Muscle of back (tissue), 11 donors: ENCODE data around the gene PODXL2. TPM values are rescaled to one million over a fixed set of nuclear protein-coding genes. Genes with fewer than 3 reads are reported as not detected.
"Not testable (repeated sequence)": the region's sequence is repeated elsewhere in the genome, so short reads cannot be mapped to it uniquely, and the experiment has no call there.

Experiments used
- DNase-seq, 3 donors: peaks; one replicate each; pipeline versions ENCODE4 v3.0.0 to v3.0.0-alpha.2; 2013
- polyA plus RNA-seq, 10 donors: library from polyadenylated mRNA; unstranded; fragments of 120-200 nt; gene quantifications; one replicate each; pipeline ENCODE4 v1.2.1, GENCODE V29; 2013; ENCODE audit not compliant: insufficient read length in 10 of 10

The PODXL2 gene
- polyA plus RNA-seq, 10 donors = 4.6 to 9.7 (median 6.1) TPM

DNA sequence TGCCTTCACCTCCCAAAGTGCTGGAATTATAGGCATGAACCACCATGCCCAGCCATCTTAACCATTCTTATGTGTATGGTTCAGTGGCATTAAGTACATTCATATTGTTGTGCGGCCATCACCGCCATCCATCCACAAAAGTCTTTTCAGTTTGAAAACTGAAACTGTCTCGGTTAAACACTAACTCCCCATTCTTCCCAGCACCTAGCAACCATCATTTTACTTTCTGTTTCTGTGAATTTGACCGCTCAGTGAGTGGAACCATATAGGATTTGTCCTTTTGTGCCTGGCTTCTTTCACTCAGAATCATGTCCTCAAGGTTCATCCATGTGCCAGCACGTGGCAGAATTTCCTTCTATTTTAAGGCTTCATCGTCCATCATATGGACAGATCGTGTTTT is 24.9 kb upstream of the PODXL2 start:
- DNase-seq = no peak

GRCh38 chr3:127604546-127605165 is 24.3 kb upstream of the PODXL2 start:
- no peak for DNase-seq

DNA sequence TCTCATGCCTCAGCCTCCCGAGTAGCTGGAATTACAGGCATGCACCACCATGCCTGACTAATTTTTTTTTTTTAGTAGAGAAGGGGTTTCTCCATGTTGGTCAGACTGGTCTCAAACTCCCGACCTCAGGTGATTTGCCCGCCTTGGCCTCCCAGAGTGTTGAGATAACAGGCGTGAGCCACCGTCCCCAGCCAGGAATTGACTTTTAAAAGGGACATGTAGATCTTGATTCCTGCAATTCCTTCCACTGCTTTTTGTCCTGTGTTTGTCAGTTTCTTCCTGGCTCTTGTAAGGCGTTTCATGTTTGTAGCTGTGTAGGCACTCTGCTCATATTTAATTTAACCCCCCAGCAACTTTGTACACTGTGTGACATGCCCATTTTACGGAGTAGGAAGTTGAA is 23.4 kb upstream of the PODXL2 start:
- DNase-seq = not testable (repeated sequence)

DNA sequence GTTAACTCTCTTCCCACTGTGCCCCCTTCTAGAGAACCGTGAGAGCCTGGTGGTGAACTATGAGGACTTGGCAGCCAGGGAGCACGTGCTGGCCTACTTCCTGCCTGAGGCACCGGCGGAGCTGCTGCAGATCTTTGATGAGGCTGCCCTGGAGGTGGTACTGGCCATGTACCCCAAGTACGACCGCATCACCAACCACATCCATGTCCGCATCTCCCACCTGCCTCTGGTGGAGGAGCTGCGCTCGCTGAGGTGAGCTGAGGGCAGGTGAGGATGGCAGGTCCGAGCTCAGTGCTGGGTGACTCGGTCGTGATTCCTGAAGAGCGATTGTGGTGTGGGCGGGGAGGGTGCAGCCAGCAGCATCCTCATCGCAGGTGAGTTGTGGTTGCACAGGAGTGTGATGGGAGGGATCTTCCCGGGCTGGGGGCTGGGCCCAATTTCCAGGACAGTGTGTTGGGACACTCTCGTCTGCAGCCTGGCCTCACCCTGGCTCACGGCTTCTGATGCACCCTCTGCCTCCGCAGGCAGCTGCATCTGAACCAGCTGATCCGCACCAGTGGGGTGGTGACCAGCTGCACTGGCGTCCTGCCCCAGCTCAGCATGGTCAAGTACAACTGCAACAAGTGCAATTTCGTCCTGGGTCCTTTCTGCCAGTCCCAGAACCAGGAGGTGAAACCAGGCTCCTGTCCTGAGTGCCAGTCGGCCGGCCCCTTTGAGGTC is 22.7 kb upstream of the PODXL2 start:
- DNase-seq = no peak

DNA sequence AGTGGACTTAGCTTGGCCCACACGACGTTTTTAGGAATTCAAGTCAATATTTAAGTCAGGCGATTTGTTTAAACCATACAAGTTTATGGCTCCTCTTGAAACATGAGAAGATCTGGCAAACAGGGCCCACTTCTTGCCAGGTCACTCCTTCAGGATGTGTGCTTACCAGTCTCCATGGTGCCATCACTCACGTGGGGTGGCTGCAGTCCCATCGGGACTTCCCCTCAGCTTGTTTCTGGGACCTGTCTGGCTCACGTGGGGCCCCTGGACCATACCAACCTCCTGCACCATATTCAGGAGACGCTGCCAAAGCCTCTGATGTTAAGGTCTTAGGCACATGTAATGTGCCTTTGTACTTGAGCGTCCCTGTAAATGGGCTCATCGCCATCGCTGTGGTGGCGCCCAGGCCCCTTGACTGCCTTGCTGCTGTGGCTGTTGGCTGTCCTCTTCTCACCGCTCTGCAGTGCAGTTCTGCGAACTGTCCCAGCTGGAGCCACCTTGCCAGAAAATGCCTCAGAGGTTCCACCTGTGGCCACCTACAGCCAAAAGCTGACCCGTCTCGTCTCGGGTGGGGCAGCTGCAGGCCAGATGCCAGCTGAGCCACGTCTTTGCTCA is 21.9 kb upstream of the PODXL2 start:
- DNase-seq = no peak

GRCh38 chr3:127607675-127608361 is 21.2 kb upstream of the PODXL2 start:
- DNase-seq = no peak

DNA sequence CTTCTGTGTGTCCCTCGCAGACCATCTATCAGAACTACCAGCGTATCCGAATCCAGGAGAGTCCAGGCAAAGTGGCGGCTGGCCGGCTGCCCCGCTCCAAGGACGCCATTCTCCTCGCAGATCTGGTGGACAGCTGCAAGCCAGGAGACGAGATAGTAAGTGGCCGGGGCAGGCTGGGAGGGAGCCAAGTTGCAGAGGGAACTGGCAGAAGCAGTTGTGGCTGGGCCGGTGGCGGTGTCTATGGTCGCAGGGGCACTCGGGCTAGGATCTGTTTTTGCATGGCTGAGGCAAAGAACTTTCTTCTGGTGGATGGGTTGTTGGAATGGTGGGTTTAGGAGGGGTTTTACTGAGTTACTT is 20.6 kb upstream of the PODXL2 start:
- peak in 2 of 3 donors; percentile 27 to 39 for DNase-seq

DNA sequence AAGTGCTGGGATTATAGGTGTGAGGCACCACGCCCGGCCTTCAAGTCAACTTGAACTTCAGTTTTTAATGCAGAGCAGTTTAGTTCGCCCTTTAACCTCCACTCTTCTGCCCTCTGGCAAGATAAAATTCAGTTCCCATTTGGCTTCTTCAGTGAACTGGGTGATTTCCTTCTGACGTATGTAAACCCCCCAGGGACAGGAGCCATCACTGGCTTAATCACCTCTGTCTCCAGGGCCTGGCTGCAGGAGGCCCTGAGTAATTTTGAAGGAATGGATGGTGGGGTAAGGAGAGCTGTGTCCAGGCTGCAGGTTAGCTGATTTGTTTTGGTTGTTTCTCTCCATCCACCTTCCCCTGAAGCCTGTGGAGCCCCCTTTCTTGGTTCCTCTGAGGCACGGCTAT is 18.9 kb upstream of the PODXL2 start:
- DNase-seq = no peak

DNA sequence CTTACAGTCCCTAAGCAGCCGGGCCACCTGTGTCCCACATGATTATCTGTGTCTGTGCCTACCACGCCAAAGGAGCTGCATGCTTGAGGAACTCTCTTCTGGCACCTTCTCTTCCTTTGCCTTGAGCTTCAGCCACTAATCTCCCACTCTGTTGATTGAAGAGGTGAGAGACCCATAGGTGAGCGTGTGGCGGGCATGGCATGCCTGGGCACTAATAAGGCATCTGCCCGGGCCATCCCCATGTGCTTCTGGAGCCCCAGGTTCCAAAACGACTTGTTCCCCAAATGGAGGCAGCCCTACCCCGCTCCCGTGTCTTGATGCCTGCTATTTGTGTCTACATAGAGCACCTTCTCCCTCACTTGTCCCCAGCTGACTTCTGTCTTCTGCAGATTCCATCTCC is 17.7 kb upstream of the PODXL2 start:
- no peak for DNase-seq

DNA sequence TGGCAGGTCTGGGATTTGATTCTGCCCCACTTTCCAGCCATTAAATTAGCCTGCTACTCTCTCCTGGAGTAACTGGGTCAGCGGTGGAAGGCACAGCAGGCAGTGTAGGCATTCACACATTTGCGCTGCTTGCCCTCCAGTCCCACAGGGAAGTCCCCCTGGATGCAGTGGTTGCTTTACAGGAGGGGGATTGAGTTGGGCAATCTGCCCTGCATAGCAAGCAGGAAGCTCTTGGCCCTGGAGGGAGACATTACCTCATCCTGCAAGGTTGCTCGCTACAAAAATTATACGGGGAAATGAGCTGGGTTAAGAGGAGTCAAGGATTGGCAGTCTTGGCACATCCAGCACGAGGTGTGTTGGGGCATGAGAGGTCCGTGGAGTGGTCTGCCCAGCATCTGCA is 16.0 kb upstream of the PODXL2 start:
- DNase-seq = no peak

GRCh38 chr3:127613406-127613805 is 15.6 kb upstream of the PODXL2 start:
- DNase-seq = no peak

GRCh38 chr3:127614928-127615589 is 13.9 kb upstream of the PODXL2 start:
- DNase-seq = no peak

DNA sequence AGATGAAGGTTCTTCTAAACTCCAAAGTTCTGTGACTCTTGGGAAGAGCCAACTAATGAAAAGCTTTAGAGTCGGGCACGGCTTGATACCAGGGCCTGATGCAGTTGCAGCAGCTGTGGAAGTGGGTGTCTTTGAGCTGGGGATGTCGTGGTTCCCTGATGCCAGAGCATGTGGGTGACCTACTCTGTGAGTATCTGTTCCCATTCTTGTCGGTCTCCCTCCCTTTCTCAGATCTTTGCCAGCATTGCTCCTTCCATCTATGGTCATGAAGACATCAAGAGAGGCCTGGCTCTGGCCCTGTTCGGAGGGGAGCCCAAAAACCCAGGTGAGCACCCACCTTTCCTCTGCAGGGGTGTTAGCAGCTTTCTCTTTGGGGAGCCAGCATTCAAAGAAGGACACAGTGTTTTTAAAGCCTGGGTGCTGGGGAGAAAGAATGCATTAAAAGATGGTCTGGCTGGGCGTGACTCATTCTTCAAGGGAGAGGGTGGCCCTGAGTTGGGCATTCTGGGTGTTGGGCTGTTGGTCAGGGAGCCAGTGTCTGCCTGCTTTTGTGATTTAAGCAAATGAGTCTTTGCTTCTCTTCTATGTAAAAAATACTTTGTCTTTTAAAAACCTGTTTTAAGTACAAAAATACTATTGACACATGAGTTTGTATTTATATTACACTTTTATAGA is 13.2 kb upstream of the PODXL2 start:
- DNase-seq = no peak

DNA sequence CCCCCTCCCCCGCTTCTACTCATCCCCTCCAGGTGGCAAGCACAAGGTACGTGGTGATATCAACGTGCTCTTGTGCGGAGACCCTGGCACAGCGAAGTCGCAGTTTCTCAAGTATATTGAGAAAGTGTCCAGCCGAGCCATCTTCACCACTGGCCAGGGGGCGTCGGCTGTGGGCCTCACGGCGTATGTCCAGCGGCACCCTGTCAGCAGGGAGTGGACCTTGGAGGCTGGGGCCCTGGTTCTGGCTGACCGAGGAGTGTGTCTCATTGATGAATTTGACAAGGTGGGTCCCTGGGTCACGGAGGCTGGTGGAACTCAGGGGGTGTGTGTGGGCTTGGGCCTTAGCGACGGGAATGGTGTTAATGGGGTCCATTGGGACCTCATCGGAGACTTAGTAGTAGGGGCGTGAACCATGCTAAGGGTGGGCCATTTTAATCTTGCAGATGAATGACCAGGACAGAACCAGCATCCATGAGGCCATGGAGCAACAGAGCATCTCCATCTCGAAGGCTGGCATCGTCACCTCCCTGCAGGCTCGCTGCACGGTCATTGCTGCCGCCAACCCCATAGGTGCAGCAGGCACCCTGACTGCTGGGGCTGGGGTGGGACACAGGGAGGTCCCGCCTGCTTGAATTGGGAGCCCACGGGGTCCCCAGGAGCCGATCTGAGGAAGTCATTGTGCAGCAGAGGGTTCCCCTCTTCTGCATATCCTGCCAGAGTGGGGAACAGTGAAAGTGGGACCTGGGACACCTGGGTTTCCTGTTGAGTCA is 12.0 kb upstream of the PODXL2 start:
- no peak for DNase-seq

DNA sequence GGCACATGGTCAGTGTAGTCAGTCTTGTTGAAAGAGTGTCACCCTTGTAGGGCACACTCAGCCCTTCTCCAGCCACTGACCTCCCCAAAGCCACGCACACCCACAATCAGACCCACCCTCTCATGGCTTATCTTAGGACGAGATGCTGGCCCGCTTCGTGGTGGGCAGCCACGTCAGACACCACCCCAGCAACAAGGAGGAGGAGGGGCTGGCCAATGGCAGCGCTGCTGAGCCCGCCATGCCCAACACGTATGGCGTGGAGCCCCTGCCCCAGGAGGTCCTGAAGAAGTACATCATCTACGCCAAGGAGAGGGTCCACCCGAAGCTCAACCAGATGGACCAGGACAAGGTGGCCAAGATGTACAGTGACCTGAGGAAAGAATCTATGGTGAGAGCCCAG is 10.1 kb upstream of the PODXL2 start:
- no peak for DNase-seq

- no peak for DNase-seq
Measured at GRCh38 chr3:127620637-127621375, 8.2 kb upstream of the PODXL2 start.

DNA sequence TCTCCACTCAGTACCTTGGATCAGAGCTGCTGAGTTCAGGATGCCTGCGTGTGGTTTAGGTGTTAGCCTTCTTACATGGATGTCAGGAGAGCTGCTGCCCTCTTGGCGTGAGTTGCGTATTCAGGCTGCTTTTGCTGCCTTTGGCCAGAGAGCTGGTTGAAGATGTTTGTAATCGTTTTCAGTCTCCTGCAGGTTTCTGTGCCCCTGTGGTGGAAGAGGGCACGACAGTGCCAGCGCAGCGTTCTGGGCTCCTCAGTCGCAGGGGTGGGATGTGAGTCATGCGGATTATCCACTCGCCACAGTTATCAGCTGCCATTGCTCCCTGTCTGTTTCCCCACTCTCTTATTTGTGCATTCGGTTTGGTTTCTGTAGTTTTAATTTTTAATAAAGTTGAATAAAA is 7.0 kb upstream of the PODXL2 start:
- no peak for DNase-seq

- no peak for DNase-seq
Measured at GRCh38 chr3:127622772-127623576, 6.0 kb upstream of the PODXL2 start.

GRCh38 chr3:127624063-127624462 is 4.9 kb upstream of the PODXL2 start:
- DNase-seq = no peak
